H1 (cell line): ENCODE measurements around the gene NEURL1B. TPM values are rescaled to one million over a fixed set of nuclear protein-coding genes. Genes with fewer than 3 reads are reported as not detected.

ENCODE experiments used
- CTCF ChIA-PET: fragments of 300-600 bp; sonication (Branson Sonifier 250); formaldehyde crosslinking; loops from one replicate; lab custom pipeline; 2021; ENCODE audit not compliant: partially characterized antibody; lab: Charles Lee
- POLR2A ChIA-PET: fragments of 300-600 bp; sonication (Branson Sonifier 250); formaldehyde crosslinking; loops from one replicate; lab custom pipeline; 2021; ENCODE audit warnings: inconsistent platforms; ENCODE audit not compliant: partially characterized antibody; lab: Charles Lee
- DNase-seq, 2 experiments: peaks; one replicate each; pipeline versions ENCODE4 v3.0.0 to v3.0.0-alpha.2; 2010 to 2022; ENCODE audit warnings: low spot score in 2 of 2, low read depth in 1 of 2, mixed read lengths in 1 of 2
- FAIRE-seq: peaks from 2 replicates; lab custom pipeline; 2011; peaks lifted over from hg19 to GRCh38; lab: Jason Lieb, UNC
- H2AFZ ChIP-seq: 2 replicates; pipeline ENCODE4 v1.8.1; 2012; ENCODE audit warnings: low read length, inconsistent platforms
- H2AK5ac ChIP-seq: 2 replicates; pipeline ENCODE4 v1.6.1; 2013; ENCODE audit warnings: low read depth, low read length
- H2BK120ac ChIP-seq: replicated peaks from 2 replicates; pipeline ENCODE3; 2013; ENCODE audit warnings: low read depth, low read length, inconsistent platforms
- H2BK12ac ChIP-seq: 2 replicates; pipeline ENCODE4 v1.6.1; 2013; ENCODE audit warnings: low read depth, low read length
- H2BK15ac ChIP-seq: 2 replicates; pipeline ENCODE4 v1.6.1; 2013; ENCODE audit warnings: low read length
- H2BK20ac ChIP-seq: 2 replicates; pipeline ENCODE4 v1.6.1; 2013; ENCODE audit warnings: low read length
- H2BK5ac ChIP-seq: 2 replicates; pipeline ENCODE4 v1.6.1; 2013; ENCODE audit warnings: low read depth, low read length
- H3K14ac ChIP-seq: 2 replicates; pipeline ENCODE4 v1.6.1; 2013; ENCODE audit warnings: inconsistent platforms; ENCODE audit not compliant: insufficient read length
- H3K18ac ChIP-seq: 2 replicates; pipeline ENCODE4 v1.6.1; 2013; ENCODE audit warnings: low read length; ENCODE audit errors: extremely low read depth
- H3K23ac ChIP-seq: 2 replicates; pipeline ENCODE4 v1.6.1; 2013; ENCODE audit warnings: inconsistent platforms; ENCODE audit not compliant: insufficient read length
- H3K23me2 ChIP-seq: 2 replicates; pipeline ENCODE4 v1.6.1; 2013; ENCODE audit warnings: low read depth, low read length
- H3K27ac ChIP-seq: 2 replicates; pipeline ENCODE4 v1.6.1; 2011; ENCODE audit warnings: low read depth, low read length, inconsistent platforms
- H3K27me3 ChIP-seq, 4 experiments: replicated peaks in 1 of 4; 1 replicate in 1 of 4; 2 replicates in 3 of 4; pipeline versions ENCODE4 v1.6.1 to v1.8.1; 2011 to 2013; ENCODE audit warnings: low read length in 3 of 4, mild to moderate bottlenecking in 3 of 4, inconsistent platforms in 2 of 4, mixed read lengths in 2 of 4, moderate library complexity in 1 of 4; ENCODE audit not compliant: control insufficient read depth in 3 of 4, insufficient read depth in 3 of 4; ENCODE audit errors: extremely low read depth in 1 of 4
- H3K36me3 ChIP-seq, 4 experiments: 2 replicates each; pipeline versions ENCODE4 v1.6.1 to v1.8.1; 2011 to 2013; ENCODE audit warnings: mild to moderate bottlenecking in 4 of 4, low read length in 3 of 4, moderate library complexity in 2 of 4, control low read depth in 1 of 4, inconsistent platforms in 1 of 4; ENCODE audit not compliant: insufficient read depth in 4 of 4, control insufficient read depth in 2 of 4
- H3K4ac ChIP-seq: replicated peaks from 2 replicates; pipeline ENCODE3; 2013; ENCODE audit warnings: low read length, low read depth, mixed read lengths, inconsistent platforms; ENCODE audit not compliant: insufficient read length
- H3K4me1 ChIP-seq, 4 experiments: replicated peaks in 1 of 4; 1 replicate in 1 of 4; 2 replicates in 3 of 4; pipeline versions ENCODE4 v1.6.1 to v1.8.1; 2011 to 2013; ENCODE audit warnings: low read length in 3 of 4, inconsistent platforms in 2 of 4, mixed read lengths in 1 of 4; ENCODE audit not compliant: insufficient read depth in 4 of 4, control insufficient read depth in 3 of 4
- H3K4me2 ChIP-seq, 2 experiments: 2 replicates each; pipeline versions ENCODE4 v1.6.1 to v1.8.1; 2011 to 2013; ENCODE audit warnings: low read depth in 2 of 2, low read length in 2 of 2, control low read depth in 1 of 2, inconsistent platforms in 1 of 2, mild to moderate bottlenecking in 1 of 2; ENCODE audit not compliant: insufficient read depth in 1 of 2
- H3K4me3 ChIP-seq, 4 experiments: fragments of 200-600, 300-600 bp in 1 of 4; sonication (generic), shearing (Covaris generic), sonication (Bioruptor Twin) in 1 of 4; 2 replicates each; pipeline versions ENCODE4 v1.5.1 to v1.8.1; 2011 to 2016; ENCODE audit warnings: low read length in 4 of 4, low read depth in 3 of 4, control low read depth in 2 of 4, inconsistent platforms in 2 of 4, mild to moderate bottlenecking in 2 of 4, mixed read lengths in 1 of 4, moderate library complexity in 1 of 4; ENCODE audit not compliant: insufficient read depth in 2 of 4; ENCODE audit errors: extremely low read depth in 1 of 4
- H3K56ac ChIP-seq: replicated peaks from 2 replicates; pipeline ENCODE3; 2013; ENCODE audit warnings: low read depth, mild to moderate bottlenecking, mixed read lengths, low read length, inconsistent platforms; ENCODE audit not compliant: insufficient read length
- H3K79me1 ChIP-seq: 2 replicates; pipeline ENCODE4 v1.6.1; 2013; ENCODE audit warnings: low read depth, low read length, control low read depth
- H3K79me2 ChIP-seq, 2 experiments: 2 replicates each; pipeline versions ENCODE4 v1.6.1 to v1.8.1; 2012 to 2013; ENCODE audit warnings: low read length in 2 of 2, mild to moderate bottlenecking in 2 of 2, inconsistent platforms in 1 of 2; ENCODE audit not compliant: insufficient read depth in 2 of 2, control insufficient read depth in 1 of 2
- H3K9ac ChIP-seq, 4 experiments: replicated peaks in 1 of 4; 1 replicate in 1 of 4; 2 replicates in 3 of 4; pipeline versions ENCODE4 v1.6.1 to v1.8.1; 2011 to 2013; ENCODE audit warnings: low read depth in 3 of 4, low read length in 3 of 4, control low read depth in 2 of 4, mild to moderate bottlenecking in 2 of 4, moderate library complexity in 2 of 4, inconsistent platforms in 1 of 4; ENCODE audit errors: extremely low read depth in 1 of 4
- H3K9me3 ChIP-seq, 2 experiments: 2 replicates each; pipeline versions ENCODE4 v1.6.1 to v1.8.1; 2012 to 2013; ENCODE audit warnings: mild to moderate bottlenecking in 2 of 2, moderate library complexity in 2 of 2, control low read depth in 1 of 2, inconsistent platforms in 1 of 2, low read depth in 1 of 2, low read length in 1 of 2, mixed read lengths in 1 of 2; ENCODE audit not compliant: insufficient read depth in 2 of 2
- H4K20me1 ChIP-seq, 2 experiments: replicated peaks in 1 of 2; 2 replicates each; pipeline versions ENCODE3 to v1.8.1; 2011 to 2013; ENCODE audit warnings: inconsistent platforms in 2 of 2, low read length in 2 of 2, mild to moderate bottlenecking in 1 of 2; ENCODE audit not compliant: insufficient read depth in 2 of 2, control insufficient read depth in 1 of 2
- H4K5ac ChIP-seq: 2 replicates; pipeline ENCODE4 v1.6.1; 2013; ENCODE audit warnings: low read length, low read depth, mixed read lengths, inconsistent platforms; ENCODE audit not compliant: insufficient read length
- H4K8ac ChIP-seq: 2 replicates; pipeline ENCODE4 v1.8.0; 2013; ENCODE audit warnings: mild to moderate bottlenecking, moderate library complexity, low read length, inconsistent platforms; ENCODE audit not compliant: insufficient read depth; ENCODE audit errors: extremely low read depth
- H4K91ac ChIP-seq: replicated peaks from 2 replicates; pipeline ENCODE3; 2013; ENCODE audit warnings: low read length, mixed read lengths, inconsistent platforms; ENCODE audit not compliant: insufficient read length
- E2F6 ChIP-seq: IDR thresholded peaks from 2 replicates; pipeline ENCODE4 v1.6.1; 2012; ENCODE audit warnings: inconsistent platforms
- KDM1A ChIP-seq: fragments of 200-600, 300-600 bp; sonication (generic); IDR thresholded peaks from 2 replicates; pipeline ENCODE4 v1.7.1; 2016; ENCODE audit warnings: mild to moderate bottlenecking, low read length, borderline replicate concordance
- RBBP5 ChIP-seq: IDR thresholded peaks from 2 replicates; pipeline ENCODE4 v1.7.1; 2012; ENCODE audit warnings: low read depth, mild to moderate bottlenecking, inconsistent platforms, low read length, moderate library complexity, borderline replicate concordance
- TCF12 ChIP-seq: IDR thresholded peaks from 2 replicates; pipeline ENCODE4 v1.6.1; 2011; ENCODE audit warnings: low read depth, mild to moderate bottlenecking, low read length
- YY1 ChIP-seq: IDR thresholded peaks from 2 replicates; pipeline ENCODE4 v1.6.1; 2011; ENCODE audit warnings: low read depth, mild to moderate bottlenecking, low read length
- WGBS, 2 experiments: shearing (Covaris generic) in 1 of 2; methylation state at CpG; one replicate each; pipeline versions ENCODE4 v1.1.6 to v1.1.7; 2013 to 2015; ENCODE audit warnings: low lambda C conversion rate in 2 of 2, mixed read lengths in 2 of 2, inconsistent platforms in 1 of 2, low coverage in 1 of 2, missing lambda C conversion rate in 1 of 2; ENCODE audit not compliant: insufficient replicate concordance in 2 of 2, insufficient coverage in 1 of 2, insufficient read length in 1 of 2; ENCODE audit errors: extremely low coverage in 1 of 2, missing lambda C conversion rate in 1 of 2; 5-methylcytosine and 5-hydroxymethylcytosine counted together
- polyA plus RNA-seq, 7 experiments: library from polyadenylated mRNA; depleted of rRNA in 3 of 7; stranded (reverse) in 5 of 7; unstranded in 2 of 7; fragments of >200 nt in 5 of 7; fragments of 200-250 nt in 2 of 7; gene quantifications; 1 replicate in 5 of 7; 2 replicates in 1 of 7; 4 replicates in 1 of 7; pipeline versions ENCODE4 v1.2.1 to v1.2.3, GENCODE V29; 2011 to 2013; ENCODE audit warnings: missing spikeins in 2 of 7, mixed read lengths in 2 of 7
- total RNA-seq: library from RNA; stranded (reverse); fragmentation: NEBNext Ultra II Directional; extraction: Animal tissue kit (Norgen Biotek cat#: 25700); gene quantifications from 2 replicates; pipeline ENCODE4 v1.2.1, GENCODE V29; 2021

NEURL1B gene
- total and polyA plus RNA-seq, 2 of the 8 experiments (the other 6 are each of a cell fraction or from before 2014, with no cell fraction given), result 3.3 to 6.1 TPM

GRCh38 chr5:172691886-172692285 lies 50.8 kb downstream of the NEURL1B start:
- Histone ChIP-seq H2BK15ac (no peak overlapping the region), H3K23ac (no peak overlapping the region), H4K91ac (no peak overlapping the region), H2BK12ac (no peak overlapping the region), H3K79me2 (no peaks in the 10 kb centered on the region), H2BK120ac (no peak overlapping the region), H3K4ac (no peak overlapping the region), H2BK5ac (no peak overlapping the region), H4K8ac (no peak overlapping the region), H3K14ac (no peak overlapping the region), H4K20me1 (no peaks in the 10 kb centered on the region), H3K27ac (no peak overlapping the region), H3K18ac (no peak overlapping the region), H3K9ac (no peak overlapping the region), H3K56ac (no peak overlapping the region), H3K4me2 (no peak overlapping the region), H2AFZ (no peak overlapping the region), H3K9me3 (no peaks in the 10 kb centered on the region), H3K36me3 (no peaks in the 10 kb centered on the region), H3K4me1 (peaks cover 3 to 10% (median 7%) of the 10 kb centered on the region in 4 experiments; a peak in 6 of 7 replicates), H2AK5ac (no peak overlapping the region; the same call in 1 of the 2 replicates), H4K5ac (no peak overlapping the region), H3K79me1 (no peaks in the 10 kb centered on the region), H3K4me3 (no peak overlapping the region), H3K27me3 (peaks cover 0 to 2% (median 0%) of the 10 kb centered on the region in 4 experiments; a peak in 1 of 7 replicates), H3K23me2 (no peaks in the 10 kb centered on the region), H2BK20ac (no peak overlapping the region)
- WGBS, 2 experiments, result 82% methylated on average over 7 of the region's 7 CpGs; no CpG with 5 or more reads in 1 of the 2 experiments
- DNase-seq (no peak), FAIRE-seq (no peak)
- ChIA-PET CTCF (interaction anchor here (1.0 to 11.9 kb wide), 7 partner anchors 14 to 225 kb away, joined by 3 to 176 read pairs (median 3); no protein-coding TSS in a partner anchor), POLR2A (no interaction called here)
- TF ChIP-seq E2F6 (no peak), RBBP5 (no peak), TCF12 (no peak), KDM1A (no peak), YY1 (no peak)
